ENCODE results near the gene ST6GALNAC4. TPM values are rescaled to one million over a fixed set of nuclear protein-coding genes. Genes with fewer than 3 reads are reported as not detected.

ST6GALNAC4 gene
- total and polyA plus RNA-seq, 9 of the 15 experiments (the other 6 are each of a cell fraction or from before 2014, with no cell fraction given) = 2.6 to 43.1 (median 15.4) TPM

- ChIA-PET POLR2A (interaction anchor here (0.6 to 2.0 kb wide), 4 partner anchors 76 to 627 kb away, joined by 3 to 14 read pairs (median 4); partner anchors contain the start of gene CDK9), CTCF (ENCODE audit: low intra/inter-chr PET ratio) (interaction anchor here (3.3 to 4.0 kb wide), 2 partner anchors 82 to 132 kb away, joined by 31 to 34 read pairs; partner anchors contain the start of genes CDK9 and TOR2A)
- in situ Hi-C loops (cut with MboI) = no loop called here
- Histone ChIP-seq H3K27me3 (ENCODE audit: control insufficient read depth in 2 of 2, insufficient read depth in 2 of 2, low read length in 2 of 2) (no peaks in the 10 kb centered on the region), H3K4me1 (replicated peaks in 1 of 2; ENCODE audit: control insufficient read depth in 2 of 2, insufficient read depth in 2 of 2, low read length in 2 of 2) (peaks cover 18 to 63% of the 10 kb centered on the region in 2 experiments), H3K27ac (ENCODE audit: extremely low read depth, low read depth, low read length) (no peak overlapping the region), H3K4me3 (no peak overlapping the region), H3K9me1 (ENCODE audit: control insufficient read depth, insufficient read depth, low read length) (no peaks in the 10 kb centered on the region), H4K20me1 (replicated peaks; ENCODE audit: control insufficient read depth, insufficient read depth, low read length) (no peaks in the 10 kb centered on the region), H3K9ac (ENCODE audit: insufficient read depth in 1 of 2, low read depth in 2 of 2, low read length in 2 of 2) (peak overlapping the region in 1 of 2 experiments; percentile 8; a peak in 2 of 4 replicates), H3K36me3 (ENCODE audit: control insufficient read depth, insufficient read depth, low read length) (peaks cover 20% of the 10 kb centered on the region; the same call in 2 of the 3 replicates), H2AFZ (ENCODE audit: low read depth, low read length) (no peak overlapping the region), H3K4me2 (ENCODE audit: insufficient read depth, low read length) (no peak overlapping the region), H3K79me2 (ENCODE audit: control insufficient read depth, insufficient read depth, low read length) (no peaks in the 10 kb centered on the region), H3K9me3 (replicated peaks; ENCODE audit: control insufficient read depth, insufficient read depth, low read depth, low read length) (no peaks in the 10 kb centered on the region)
- no TSS peak for BruUV-seq (replicated peaks)
- intact Hi-C loops (cut with micrococcal nuclease) = loop anchor here (5.0 kb wide), 1 partner anchor 49 kb away; the partner anchor contains the start of gene ST6GALNAC4
- TF ChIP-seq ZNF699 (CRISPR knock-in tag; IDR thresholded peaks at IDR 0.05; ENCODE audit: insufficient replicate concordance) (no peak), MAFK (IDR thresholded peaks at IDR 0.05; ENCODE audit: low read length) (no peak), ZFP36 (IDR thresholded peaks at IDR 0.05; ENCODE audit: low read depth, low read length, partially characterized antibody) (peak; percentile 72), RBM15 (IDR thresholded peaks at IDR 0.05; ENCODE audit: insufficient read depth, low read length) (no peak)
- DNase-seq (ENCODE audit: extremely low read depth in 1 of 4, low spot score in 3 of 4) = no peak
- FAIRE-seq = no peak
- 89% methylated on average over 17 of the region's 18 CpGs for WGBS (ENCODE audit: insufficient coverage, low coverage, missing lambda C conversion rate)
- no peak for ATAC-seq
Observed at GRCh38 chr9:127868278-127868902, 48.5 kb downstream of the ST6GALNAC4 start.
